Measurements from ENCODE around the gene MSANTD2. TPM values are rescaled to one million over a fixed set of nuclear protein-coding genes. Genes with fewer than 3 reads are reported as not detected.

The MSANTD2 gene
- total and polyA plus RNA-seq, 2 donors (not counting 1 experiment from before 2014, with no cell fraction given): 11.1 to 26.8 TPM

DNA sequence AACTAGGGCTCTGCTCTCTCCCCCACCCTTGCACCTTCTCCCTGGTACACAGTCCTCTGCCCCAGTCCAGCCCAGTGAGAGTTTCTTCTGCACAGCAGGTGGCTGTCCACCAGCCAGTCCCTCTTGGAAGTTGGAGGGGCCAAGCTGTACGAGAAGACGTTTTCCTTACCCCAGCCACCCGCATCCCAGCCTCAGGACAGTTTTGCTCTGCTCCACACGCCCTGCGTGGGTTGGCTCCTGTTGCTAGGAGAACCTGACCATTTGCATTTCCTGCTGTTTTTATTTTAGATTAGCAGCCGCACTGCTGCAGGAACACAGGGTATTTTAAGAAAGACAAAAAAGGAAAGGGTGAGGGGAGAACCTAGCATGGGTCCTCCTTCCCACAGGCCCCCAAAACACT is 78.0 kb downstream of the MSANTD2 start:
- ChIA-PET POLR2A (no interaction called here), CTCF (no interaction called here)
- Histone ChIP-seq H3K27me3 (replicated peaks in 1 of 4; ENCODE audit: control extremely low read depth in 1 of 4, control insufficient read depth in 3 of 4, insufficient read depth in 4 of 4, low read length in 3 of 4) (peaks cover 0 to 40% (median 22%) of the 10 kb centered on the region in 4 experiments), H4K20me1 (ENCODE audit: control insufficient read depth, insufficient read depth, low read length, poor library complexity, severe bottlenecking) (no peaks in the 10 kb centered on the region), H3K9ac (ENCODE audit: low read length) (no peak overlapping the region), H3K79me2 (ENCODE audit: control insufficient read depth, insufficient read depth, low read length) (no peaks in the 10 kb centered on the region), H3K27ac (ENCODE audit: low read length in 2 of 2) (no peak overlapping the region), H3K4me3 (ENCODE audit: control extremely low read depth in 1 of 5, extremely low read depth in 1 of 5, insufficient read depth in 1 of 5, low read depth in 2 of 5, low read length in 4 of 5) (no peak overlapping the region), H2AFZ (ENCODE audit: insufficient read depth, low read depth, low read length, poor library complexity, severe bottlenecking) (no peak overlapping the region), H3K4me1 (ENCODE audit: control insufficient read depth in 2 of 2, insufficient read depth in 2 of 2, low read length in 2 of 2) (peaks cover 49 to 56% of the 10 kb centered on the region in 2 donors), H3K4me2 (replicated peaks; ENCODE audit: low read depth, low read length, poor library complexity, severe bottlenecking) (peak overlapping the region; percentile 1), H3K9me3 (ENCODE audit: control extremely low read depth in 1 of 3, control insufficient read depth in 2 of 3, insufficient read depth in 1 of 3, low read length in 2 of 3) (no peaks in the 10 kb centered on the region), H3K36me3 (replicated peaks in 1 of 2; ENCODE audit: control extremely low read depth in 1 of 2, control insufficient read depth in 1 of 2, extremely low read depth in 1 of 2, insufficient read depth in 2 of 2, low read length in 1 of 2) (no peaks in the 10 kb centered on the region)
- ATAC-seq (ENCODE audit: low read depth) (no peak), DNase-seq (no peak)
- WGBS (ENCODE audit: insufficient coverage): 9% methylated on average over 5 of the region's 6 CpGs
- peaks cover 70% of the 10 kb centered on the region for H3K4me1 Mint-ChIP-seq
- H3K27me3 Mint-ChIP-seq: peaks cover 59% of the 10 kb centered on the region
- intact Hi-C loops (cut with micrococcal nuclease): no loop called here
- H3K4me3 Mint-ChIP-seq: peak overlapping the region; percentile 24
- H3K27ac Mint-ChIP-seq: no peak overlapping the region
- no peaks in the 10 kb centered on the region for H3K9me3 Mint-ChIP-seq (ENCODE audit: insufficient read depth)
- no peak for TF ChIP-seq EZH2 (IDR thresholded peaks at IDR 0.05; ENCODE audit: borderline replicate concordance, insufficient read depth, low read depth, low read length, poor library complexity, severe bottlenecking)
- TF ChIP-seq, protein P1, sequence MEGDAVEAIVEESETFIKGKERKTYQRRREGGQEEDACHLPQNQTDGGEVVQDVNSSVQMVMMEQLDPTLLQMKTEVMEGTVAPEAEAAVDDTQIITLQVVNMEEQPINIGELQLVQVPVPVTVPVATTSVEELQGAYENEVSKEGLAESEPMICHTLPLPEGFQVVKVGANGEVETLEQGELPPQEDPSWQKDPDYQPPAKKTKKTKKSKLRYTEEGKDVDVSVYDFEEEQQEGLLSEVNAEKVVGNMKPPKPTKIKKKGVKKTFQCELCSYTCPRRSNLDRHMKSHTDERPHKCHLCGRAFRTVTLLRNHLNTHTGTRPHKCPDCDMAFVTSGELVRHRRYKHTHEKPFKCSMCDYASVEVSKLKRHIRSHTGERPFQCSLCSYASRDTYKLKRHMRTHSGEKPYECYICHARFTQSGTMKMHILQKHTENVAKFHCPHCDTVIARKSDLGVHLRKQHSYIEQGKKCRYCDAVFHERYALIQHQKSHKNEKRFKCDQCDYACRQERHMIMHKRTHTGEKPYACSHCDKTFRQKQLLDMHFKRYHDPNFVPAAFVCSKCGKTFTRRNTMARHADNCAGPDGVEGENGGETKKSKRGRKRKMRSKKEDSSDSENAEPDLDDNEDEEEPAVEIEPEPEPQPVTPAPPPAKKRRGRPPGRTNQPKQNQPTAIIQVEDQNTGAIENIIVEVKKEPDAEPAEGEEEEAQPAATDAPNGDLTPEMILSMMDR (IDR thresholded peaks at IDR 0.05): no peak

DNA sequence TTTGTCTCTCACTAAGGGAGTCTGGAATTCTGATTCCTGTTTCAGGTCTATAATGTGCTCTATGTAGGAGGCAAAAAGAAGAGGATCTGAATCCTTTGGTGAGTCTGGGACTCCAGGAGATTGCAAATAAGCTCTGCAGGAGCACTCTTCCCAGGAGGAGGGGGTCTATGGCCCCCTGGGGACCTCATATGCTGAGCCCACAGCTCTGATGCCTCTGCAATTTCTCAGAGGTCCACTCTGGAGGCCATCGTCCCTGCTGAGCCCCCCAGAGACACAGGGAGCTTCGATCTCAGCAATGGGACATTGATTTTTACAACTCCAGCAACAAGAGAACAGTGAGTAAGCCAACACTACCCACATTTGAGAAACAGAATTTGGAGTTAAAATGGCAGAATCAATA is 80.7 kb downstream of the MSANTD2 start:
- Mint-ChIP-seq H3K4me1 (peaks cover 50% of the 10 kb centered on the region), H3K4me3 (no peak overlapping the region), H3K9me3 (ENCODE audit: insufficient read depth) (no peaks in the 10 kb centered on the region), H3K27ac (no peak overlapping the region), H3K27me3 (peaks cover 78% of the 10 kb centered on the region)
- intact Hi-C loops (cut with micrococcal nuclease): no loop called here
- no peak for ATAC-seq (ENCODE audit: low read depth)
- no peaks in the 10 kb centered on the region for H3K36me3 ChIP-seq (replicated peaks in 1 of 2; ENCODE audit: control extremely low read depth in 1 of 2, control insufficient read depth in 1 of 2, extremely low read depth in 1 of 2, insufficient read depth in 2 of 2, low read length in 1 of 2)
- POLR2A ChIA-PET: no interaction called here
- DNase-seq: no peak
- H3K9me3 ChIP-seq (ENCODE audit: control extremely low read depth in 1 of 3, control insufficient read depth in 2 of 3, insufficient read depth in 1 of 3, low read length in 2 of 3): no peaks in the 10 kb centered on the region
- peaks cover 32 to 41% of the 10 kb centered on the region in 2 donors for H3K4me1 ChIP-seq (ENCODE audit: control insufficient read depth in 2 of 2, insufficient read depth in 2 of 2, low read length in 2 of 2)
- CTCF ChIA-PET: no interaction called here
- no peak overlapping the region for H3K9ac ChIP-seq (ENCODE audit: low read length)
- WGBS (ENCODE audit: insufficient coverage): 90% methylated on average over 2 of the region's 2 CpGs
- H3K4me2 ChIP-seq (replicated peaks; ENCODE audit: low read depth, low read length, poor library complexity, severe bottlenecking): no peak overlapping the region
- H3K79me2 ChIP-seq (ENCODE audit: control insufficient read depth, insufficient read depth, low read length): no peaks in the 10 kb centered on the region
- TF ChIP-seq EZH2 (IDR thresholded peaks at IDR 0.05; ENCODE audit: borderline replicate concordance, insufficient read depth, low read depth, low read length, poor library complexity, severe bottlenecking): no peak
- TF ChIP-seq, protein P1 (IDR thresholded peaks at IDR 0.05): no peak
- no peak overlapping the region for H3K27ac ChIP-seq (ENCODE audit: low read length in 2 of 2)
- no peak overlapping the region for H3K4me3 ChIP-seq (ENCODE audit: control extremely low read depth in 1 of 5, extremely low read depth in 1 of 5, insufficient read depth in 1 of 5, low read depth in 2 of 5, low read length in 4 of 5)
- H3K27me3 ChIP-seq (replicated peaks in 1 of 4; ENCODE audit: control extremely low read depth in 1 of 4, control insufficient read depth in 3 of 4, insufficient read depth in 4 of 4, low read length in 3 of 4): peaks cover 0 to 56% (median 35%) of the 10 kb centered on the region in 4 experiments
- no peaks in the 10 kb centered on the region for H4K20me1 ChIP-seq (ENCODE audit: control insufficient read depth, insufficient read depth, low read length, poor library complexity, severe bottlenecking)
- no peak overlapping the region for H2AFZ ChIP-seq (ENCODE audit: insufficient read depth, low read depth, low read length, poor library complexity, severe bottlenecking)

All from B cell (primary cell).